ENCODE data around the gene ANO6.

ANO6 gene

DNA sequence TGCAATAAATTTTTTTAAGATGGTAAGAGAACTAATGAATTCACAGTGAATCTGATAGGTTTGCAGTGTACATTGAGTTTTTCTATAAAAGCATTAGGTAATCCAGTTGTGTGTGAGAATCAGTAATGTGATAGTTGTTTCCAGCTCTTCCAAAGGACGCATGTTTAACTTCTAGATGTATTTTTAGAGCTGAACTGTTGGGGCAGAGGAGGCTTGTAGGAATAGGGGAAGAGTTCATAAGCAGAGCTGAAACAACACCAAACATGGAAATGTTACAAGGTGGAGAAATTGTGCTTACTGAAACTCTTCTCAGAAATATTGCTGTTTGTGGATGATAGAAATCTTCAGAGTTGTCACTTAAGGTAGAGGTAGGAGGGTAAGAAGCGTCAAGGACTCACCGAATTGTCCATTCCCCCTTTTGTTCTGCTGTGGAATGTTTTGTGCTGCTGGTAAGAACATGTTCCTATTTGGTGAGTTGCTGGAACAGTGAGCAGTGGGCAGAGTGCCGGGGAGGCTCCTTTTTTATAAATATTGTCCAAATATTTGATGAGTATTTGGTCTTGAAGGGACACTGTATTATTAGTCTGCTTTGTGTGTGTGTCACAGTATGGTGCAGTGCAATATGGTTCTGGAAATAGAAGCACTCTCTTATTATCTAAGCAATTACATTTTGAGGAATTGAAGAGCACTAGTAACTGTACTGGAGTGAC, 76.7 kb downstream of the ANO6 start:
- Histone ChIP-seq H3K27me3 (ENCODE audit: insufficient read depth, low read length) (no peaks in the 10 kb centered on the region), H2AFZ (ENCODE audit: low read length, unreplicated experiment) (no peak overlapping the region), H3K4me1 (ENCODE audit: control insufficient read depth, insufficient read depth, low read length, unreplicated experiment) (peaks cover 13% of the 10 kb centered on the region), H3K36me3 (ENCODE audit: insufficient read depth, low read length) (no peaks in the 10 kb centered on the region), H3K27ac (ENCODE audit: low read depth, low read length) (no peak overlapping the region), H3K79me2 (ENCODE audit: control insufficient read depth, insufficient read depth, low read length, unreplicated experiment) (peaks cover under 1% of the 10 kb centered on the region), H3K4me3 (ENCODE audit: low read depth, low read length) (no peak overlapping the region)

DNA sequence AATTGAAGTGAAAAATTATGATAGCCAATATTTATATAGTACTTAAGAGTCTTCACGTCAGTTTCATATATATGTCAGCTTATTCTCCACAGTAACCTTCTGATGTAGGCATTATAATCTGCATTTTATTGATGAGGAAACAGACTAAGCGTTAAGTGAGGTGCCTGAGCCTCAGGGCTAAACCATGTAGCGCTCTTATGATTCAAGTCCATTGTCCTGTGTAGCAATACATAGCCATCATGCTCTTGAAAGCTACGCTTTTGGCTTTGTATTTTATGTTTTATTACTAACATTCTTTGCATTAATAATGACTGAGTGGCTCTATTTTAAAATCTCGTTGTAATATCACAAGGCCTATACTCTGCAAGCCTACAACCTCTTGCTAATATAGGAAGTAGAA, 79.0 kb downstream of the ANO6 start:
- no peaks in the 10 kb centered on the region for H3K36me3 ChIP-seq (ENCODE audit: insufficient read depth, low read length)
- no peak overlapping the region for H3K27ac ChIP-seq (ENCODE audit: low read depth, low read length)
- H3K4me1 ChIP-seq (ENCODE audit: control insufficient read depth, insufficient read depth, low read length, unreplicated experiment) = peaks cover 24% of the 10 kb centered on the region
- no peak overlapping the region for H2AFZ ChIP-seq (ENCODE audit: low read length, unreplicated experiment)
- H3K27me3 ChIP-seq (ENCODE audit: insufficient read depth, low read length) = no peaks in the 10 kb centered on the region
- peaks cover 6% of the 10 kb centered on the region for H3K79me2 ChIP-seq (ENCODE audit: control insufficient read depth, insufficient read depth, low read length, unreplicated experiment)
- H3K4me3 ChIP-seq (ENCODE audit: low read depth, low read length) = no peak overlapping the region

DNA sequence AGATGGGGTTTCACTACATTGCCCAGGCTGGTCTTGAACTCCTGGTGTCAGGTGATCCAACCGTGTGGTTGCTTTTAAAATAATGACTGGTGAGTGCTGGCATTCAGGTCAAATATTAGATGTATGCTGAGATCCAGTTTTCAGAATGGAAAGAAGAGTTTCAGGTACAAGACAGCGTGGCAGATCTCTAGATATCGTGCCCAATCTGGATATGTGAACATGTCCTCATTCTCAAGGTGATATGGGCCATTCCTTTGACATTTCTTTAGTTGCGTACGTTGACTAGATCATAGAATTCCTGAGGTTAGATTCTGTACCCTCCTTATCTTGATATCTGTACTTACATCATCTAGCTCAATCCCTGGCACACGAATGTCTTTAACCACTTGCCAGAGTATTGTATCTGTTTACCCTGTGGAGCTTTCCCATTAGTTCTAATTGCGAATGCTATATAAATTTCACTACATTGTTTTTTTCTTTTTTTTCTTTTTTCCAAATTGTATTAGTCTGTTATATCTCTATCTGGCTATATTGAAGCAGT, 80.2 kb downstream of the ANO6 start:
- Histone ChIP-seq H3K27me3 (ENCODE audit: insufficient read depth, low read length) (no peaks in the 10 kb centered on the region), H2AFZ (ENCODE audit: low read length, unreplicated experiment) (no peak overlapping the region), H3K79me2 (ENCODE audit: control insufficient read depth, insufficient read depth, low read length, unreplicated experiment) (peaks cover 11% of the 10 kb centered on the region), H3K36me3 (ENCODE audit: insufficient read depth, low read length) (no peaks in the 10 kb centered on the region), H3K4me3 (ENCODE audit: low read depth, low read length) (no peak overlapping the region), H3K4me1 (ENCODE audit: control insufficient read depth, insufficient read depth, low read length, unreplicated experiment) (peaks cover 19% of the 10 kb centered on the region), H3K27ac (ENCODE audit: low read depth, low read length) (no peak overlapping the region)

DNA sequence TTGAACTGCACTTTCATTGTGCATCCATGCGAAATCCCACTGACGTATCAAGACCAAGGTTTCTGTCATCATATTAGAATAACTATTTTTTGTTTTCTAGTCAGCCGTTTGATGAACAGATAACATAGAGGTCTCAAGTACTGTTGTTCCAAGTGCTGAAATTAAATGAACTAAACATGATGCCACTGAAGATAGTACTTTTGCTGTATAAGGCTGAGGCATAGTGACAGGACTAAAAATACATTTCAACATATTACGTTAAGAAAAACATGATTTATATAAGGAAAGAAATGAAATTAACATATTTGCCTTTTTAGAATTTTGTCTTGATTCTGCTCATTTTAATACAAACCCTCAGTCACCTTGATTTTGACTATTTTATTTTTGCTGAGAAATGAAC, 82.2 kb downstream of the ANO6 start:
- Histone ChIP-seq H3K36me3 (ENCODE audit: insufficient read depth, low read length) (no peaks in the 10 kb centered on the region), H3K4me1 (ENCODE audit: control insufficient read depth, insufficient read depth, low read length, unreplicated experiment) (peaks cover 32% of the 10 kb centered on the region), H3K27ac (ENCODE audit: low read depth, low read length) (peak overlapping the region; percentile 70; the same call in 1 of the 2 replicates), H3K4me3 (ENCODE audit: low read depth, low read length) (no peak overlapping the region), H3K27me3 (ENCODE audit: insufficient read depth, low read length) (no peaks in the 10 kb centered on the region), H3K79me2 (ENCODE audit: control insufficient read depth, insufficient read depth, low read length, unreplicated experiment) (peaks cover 18% of the 10 kb centered on the region), H2AFZ (ENCODE audit: low read length, unreplicated experiment) (no peak overlapping the region)

DNA sequence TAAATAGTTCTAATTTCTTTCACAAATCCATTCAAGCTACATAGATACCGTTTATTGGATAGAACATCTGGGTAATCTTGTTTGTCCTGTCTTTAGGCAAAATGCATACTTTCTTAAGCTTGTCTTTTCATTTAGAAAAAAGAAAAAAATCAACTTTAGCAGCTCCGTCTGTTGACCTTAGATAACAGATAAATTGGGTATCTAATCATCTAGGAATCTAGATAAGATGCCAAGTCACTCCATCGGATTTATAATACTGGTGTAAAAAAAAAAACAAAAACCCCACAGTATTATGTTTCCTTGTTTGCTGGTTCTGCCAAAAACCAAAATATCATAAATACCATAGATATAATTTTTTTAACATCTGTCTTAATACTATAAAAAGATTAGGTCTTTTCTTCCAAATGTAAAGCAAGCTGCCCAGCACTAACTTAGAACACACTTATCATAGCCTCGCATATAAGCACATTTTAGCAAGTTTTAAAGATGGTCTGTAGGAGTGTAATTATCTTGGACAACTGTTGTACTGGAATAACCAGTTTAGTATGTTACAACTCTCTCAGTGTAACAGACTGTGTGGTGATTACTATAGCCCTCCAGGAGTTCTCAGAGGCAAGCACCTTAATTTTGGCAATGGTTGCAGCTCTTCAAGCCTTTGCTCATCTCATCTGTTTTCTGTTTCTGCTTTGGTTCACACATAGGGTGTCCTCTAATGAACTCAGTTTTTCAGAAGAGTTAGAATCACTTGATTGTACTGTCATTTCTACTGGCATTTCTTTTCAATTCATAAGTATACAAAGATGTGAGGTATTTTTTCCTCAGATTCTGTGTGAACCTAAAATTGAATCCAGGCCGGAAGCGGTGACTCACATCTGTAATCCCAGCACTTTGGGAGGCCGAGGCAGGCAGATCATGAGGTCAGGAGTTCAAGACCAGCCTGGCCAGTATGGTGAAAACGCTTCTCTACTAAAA, 83.1 kb downstream of the ANO6 start:
- Histone ChIP-seq H3K4me3 (ENCODE audit: low read depth, low read length) (no peak overlapping the region), H2AFZ (ENCODE audit: low read length, unreplicated experiment) (no peak overlapping the region), H3K27ac (ENCODE audit: low read depth, low read length) (peak overlapping the region; percentile 70), H3K27me3 (ENCODE audit: insufficient read depth, low read length) (no peaks in the 10 kb centered on the region), H3K79me2 (ENCODE audit: control insufficient read depth, insufficient read depth, low read length, unreplicated experiment) (peaks cover 19% of the 10 kb centered on the region), H3K36me3 (ENCODE audit: insufficient read depth, low read length) (peaks cover 4% of the 10 kb centered on the region; the same call in 1 of the 2 replicates), H3K4me1 (ENCODE audit: control insufficient read depth, insufficient read depth, low read length, unreplicated experiment) (peaks cover 33% of the 10 kb centered on the region)

DNA sequence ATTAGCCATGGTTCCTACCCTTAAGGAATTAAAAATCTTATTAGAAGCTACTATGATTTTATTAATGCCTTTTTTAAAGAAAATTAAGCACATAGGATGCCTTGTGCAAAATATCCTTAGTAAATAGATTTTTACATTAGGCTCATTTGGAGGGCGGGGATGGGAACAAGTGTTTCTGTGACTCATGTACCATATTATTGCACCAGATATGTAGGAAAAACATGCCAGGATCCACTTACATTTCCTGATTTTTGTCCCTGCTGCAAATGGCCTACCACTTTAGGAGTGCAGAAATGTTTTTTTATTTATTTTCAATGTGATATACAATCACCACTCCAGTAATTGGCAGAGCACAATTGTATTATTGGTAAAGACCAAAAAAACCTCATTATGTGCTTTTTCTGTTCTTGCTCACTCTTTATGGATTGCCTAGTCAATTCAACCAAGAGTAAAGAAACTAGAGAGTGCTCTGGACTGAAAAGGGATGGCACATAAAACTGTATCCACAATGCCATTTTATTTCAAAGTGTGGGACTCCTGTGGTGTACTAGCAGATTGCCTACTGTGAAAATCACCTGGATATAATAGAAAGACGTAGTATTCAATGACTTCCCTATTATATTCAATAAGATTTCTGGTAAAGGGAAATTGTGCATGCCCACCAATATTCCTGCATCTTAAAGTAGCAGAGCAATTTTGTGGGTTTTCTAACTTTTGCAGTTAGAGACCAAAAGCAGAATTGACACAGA, 86.9 kb downstream of the ANO6 start:
- H3K27me3 ChIP-seq (ENCODE audit: insufficient read depth, low read length) = no peaks in the 10 kb centered on the region
- H2AFZ ChIP-seq (ENCODE audit: low read length, unreplicated experiment) = no peak overlapping the region
- peaks cover 33% of the 10 kb centered on the region for H3K4me1 ChIP-seq (ENCODE audit: control insufficient read depth, insufficient read depth, low read length, unreplicated experiment)
- H3K27ac ChIP-seq (ENCODE audit: low read depth, low read length) = no peak overlapping the region
- no peak overlapping the region for H3K4me3 ChIP-seq (ENCODE audit: low read depth, low read length)
- H3K79me2 ChIP-seq (ENCODE audit: control insufficient read depth, insufficient read depth, low read length, unreplicated experiment) = peaks cover 20% of the 10 kb centered on the region
- peaks cover 24% of the 10 kb centered on the region; the same call in 1 of the 2 replicates for H3K36me3 ChIP-seq (ENCODE audit: insufficient read depth, low read length)

DNA sequence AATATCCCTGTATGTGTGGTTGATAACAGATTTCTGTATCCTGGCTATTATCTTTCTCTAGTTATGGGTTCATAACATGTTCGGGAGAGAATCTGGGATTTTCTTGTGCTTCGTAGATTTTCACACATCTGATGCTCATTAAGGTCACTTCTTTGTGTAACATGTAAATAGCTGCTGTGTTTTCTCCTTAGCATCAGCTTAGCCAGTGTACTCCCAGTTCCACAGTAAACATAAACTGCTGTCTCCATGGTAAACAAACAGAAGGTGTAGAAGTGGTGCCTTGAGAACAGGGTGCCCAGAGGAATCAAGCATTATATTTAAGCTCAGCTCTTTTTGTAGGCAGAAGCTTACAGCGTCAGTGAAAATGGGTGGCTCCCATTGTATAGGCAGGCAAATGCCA, 88.0 kb downstream of the ANO6 start:
- Histone ChIP-seq H3K4me1 (ENCODE audit: control insufficient read depth, insufficient read depth, low read length, unreplicated experiment) (peaks cover 25% of the 10 kb centered on the region), H3K27ac (ENCODE audit: low read depth, low read length) (no peak overlapping the region), H2AFZ (ENCODE audit: low read length, unreplicated experiment) (no peak overlapping the region), H3K79me2 (ENCODE audit: control insufficient read depth, insufficient read depth, low read length, unreplicated experiment) (peaks cover 18% of the 10 kb centered on the region), H3K36me3 (ENCODE audit: insufficient read depth, low read length) (peaks cover 24% of the 10 kb centered on the region; the same call in 1 of the 2 replicates), H3K4me3 (ENCODE audit: low read depth, low read length) (no peak overlapping the region), H3K27me3 (ENCODE audit: insufficient read depth, low read length) (no peaks in the 10 kb centered on the region)

DNA sequence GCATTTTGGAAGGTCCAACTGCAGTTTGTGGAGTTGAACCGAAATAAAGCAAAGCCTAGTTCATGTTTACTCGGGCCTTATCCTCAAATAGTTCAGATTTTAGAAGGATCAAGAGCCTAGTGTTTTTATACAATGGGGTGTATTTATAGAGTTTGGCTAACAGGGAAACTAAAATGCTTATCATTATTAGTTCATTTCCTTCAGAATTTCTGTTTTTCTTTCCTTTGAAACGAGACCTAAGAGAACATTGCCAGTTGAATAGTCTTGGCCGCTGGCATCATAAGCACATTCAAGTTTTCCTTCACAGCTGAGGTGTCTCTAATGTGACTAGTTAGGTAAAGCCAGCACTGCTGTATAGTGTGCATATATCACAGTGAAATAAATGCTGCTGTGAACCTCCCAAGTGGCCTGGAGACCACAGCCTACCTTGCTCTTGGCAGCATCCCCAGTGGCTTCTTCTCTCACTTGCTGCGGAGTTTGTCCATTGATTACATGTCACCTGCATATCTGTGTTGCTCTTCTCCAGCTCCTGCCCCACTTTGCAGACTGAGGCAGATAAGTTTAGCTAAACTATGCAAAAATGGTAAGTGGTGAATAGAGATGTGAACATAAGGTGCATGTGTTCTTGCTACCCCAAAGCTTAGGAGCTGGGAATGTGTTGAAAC, 88.8 kb downstream of the ANO6 start:
- peaks cover 24% of the 10 kb centered on the region; the same call in 1 of the 2 replicates for H3K36me3 ChIP-seq (ENCODE audit: insufficient read depth, low read length)
- H3K4me3 ChIP-seq (ENCODE audit: low read depth, low read length) = no peak overlapping the region
- H3K27ac ChIP-seq (ENCODE audit: low read depth, low read length) = no peak overlapping the region
- H3K27me3 ChIP-seq (ENCODE audit: insufficient read depth, low read length) = no peaks in the 10 kb centered on the region
- H3K79me2 ChIP-seq (ENCODE audit: control insufficient read depth, insufficient read depth, low read length, unreplicated experiment) = peaks cover 18% of the 10 kb centered on the region
- H3K4me1 ChIP-seq (ENCODE audit: control insufficient read depth, insufficient read depth, low read length, unreplicated experiment) = peaks cover 23% of the 10 kb centered on the region
- H2AFZ ChIP-seq (ENCODE audit: low read length, unreplicated experiment) = no peak overlapping the region

DNA sequence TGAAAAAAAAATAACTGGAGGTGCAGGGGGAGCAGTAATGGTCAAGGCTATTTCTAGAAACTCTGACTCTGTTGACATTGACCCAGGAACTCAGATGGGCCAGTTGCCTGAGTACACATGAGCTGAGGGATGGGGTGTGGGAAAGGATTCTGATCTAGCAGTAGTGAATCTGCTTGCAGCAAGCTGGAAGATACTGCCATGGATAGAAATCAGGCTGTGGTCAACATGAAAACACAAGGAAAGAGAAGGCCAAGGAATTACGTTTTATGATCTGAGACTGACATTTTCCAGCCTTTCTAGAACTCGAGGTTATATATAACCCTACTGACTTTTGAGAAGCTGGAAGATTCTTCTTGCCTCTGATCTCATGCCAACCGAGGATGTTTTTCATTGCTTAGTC, 90.0 kb downstream of the ANO6 start:
- Histone ChIP-seq H2AFZ (ENCODE audit: low read length, unreplicated experiment) (no peak overlapping the region), H3K4me1 (ENCODE audit: control insufficient read depth, insufficient read depth, low read length, unreplicated experiment) (peaks cover 27% of the 10 kb centered on the region), H3K79me2 (ENCODE audit: control insufficient read depth, insufficient read depth, low read length, unreplicated experiment) (peaks cover 11% of the 10 kb centered on the region), H3K36me3 (ENCODE audit: insufficient read depth, low read length) (peaks cover 24% of the 10 kb centered on the region; the same call in 1 of the 2 replicates), H3K27ac (ENCODE audit: low read depth, low read length) (no peak overlapping the region), H3K4me3 (ENCODE audit: low read depth, low read length) (no peak overlapping the region), H3K27me3 (ENCODE audit: insufficient read depth, low read length) (no peaks in the 10 kb centered on the region)
